GM12873 (cell line): ENCODE measurements around the gene ABR.

Experiments used
- TF ChIP-seq, protein P1 (sequence below): IDR thresholded peaks from 2 replicates; pipeline ENCODE4 v1.5.1; 2012; ENCODE audit warnings: low read depth, mild to moderate bottlenecking, moderate library complexity, low read length, control low read depth; ENCODE audit not compliant: insufficient read depth; ENCODE audit errors: missing control alignments

ABR gene

DNA sequence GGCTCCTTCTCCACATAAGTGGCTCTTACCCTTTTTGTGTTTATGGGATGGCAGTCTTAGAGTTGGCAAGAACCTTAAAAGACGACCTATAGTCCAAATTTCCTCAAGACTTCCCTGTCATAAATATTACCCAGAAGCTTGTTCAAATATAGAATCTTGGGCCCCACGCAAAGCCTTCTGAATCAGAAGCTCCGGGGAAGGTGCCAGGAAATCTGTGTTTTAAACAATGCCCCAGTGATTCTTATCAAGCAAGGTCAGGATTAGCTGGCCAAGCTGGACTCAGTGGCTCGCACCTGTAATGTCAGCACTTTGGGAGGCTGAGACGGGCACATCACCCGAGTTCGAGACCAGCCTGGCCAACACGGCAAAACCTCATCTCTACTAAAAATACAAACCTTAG lies 97.2 kb downstream of the ABR start:
- TF ChIP-seq, protein P1, sequence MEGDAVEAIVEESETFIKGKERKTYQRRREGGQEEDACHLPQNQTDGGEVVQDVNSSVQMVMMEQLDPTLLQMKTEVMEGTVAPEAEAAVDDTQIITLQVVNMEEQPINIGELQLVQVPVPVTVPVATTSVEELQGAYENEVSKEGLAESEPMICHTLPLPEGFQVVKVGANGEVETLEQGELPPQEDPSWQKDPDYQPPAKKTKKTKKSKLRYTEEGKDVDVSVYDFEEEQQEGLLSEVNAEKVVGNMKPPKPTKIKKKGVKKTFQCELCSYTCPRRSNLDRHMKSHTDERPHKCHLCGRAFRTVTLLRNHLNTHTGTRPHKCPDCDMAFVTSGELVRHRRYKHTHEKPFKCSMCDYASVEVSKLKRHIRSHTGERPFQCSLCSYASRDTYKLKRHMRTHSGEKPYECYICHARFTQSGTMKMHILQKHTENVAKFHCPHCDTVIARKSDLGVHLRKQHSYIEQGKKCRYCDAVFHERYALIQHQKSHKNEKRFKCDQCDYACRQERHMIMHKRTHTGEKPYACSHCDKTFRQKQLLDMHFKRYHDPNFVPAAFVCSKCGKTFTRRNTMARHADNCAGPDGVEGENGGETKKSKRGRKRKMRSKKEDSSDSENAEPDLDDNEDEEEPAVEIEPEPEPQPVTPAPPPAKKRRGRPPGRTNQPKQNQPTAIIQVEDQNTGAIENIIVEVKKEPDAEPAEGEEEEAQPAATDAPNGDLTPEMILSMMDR: no peak

DNA sequence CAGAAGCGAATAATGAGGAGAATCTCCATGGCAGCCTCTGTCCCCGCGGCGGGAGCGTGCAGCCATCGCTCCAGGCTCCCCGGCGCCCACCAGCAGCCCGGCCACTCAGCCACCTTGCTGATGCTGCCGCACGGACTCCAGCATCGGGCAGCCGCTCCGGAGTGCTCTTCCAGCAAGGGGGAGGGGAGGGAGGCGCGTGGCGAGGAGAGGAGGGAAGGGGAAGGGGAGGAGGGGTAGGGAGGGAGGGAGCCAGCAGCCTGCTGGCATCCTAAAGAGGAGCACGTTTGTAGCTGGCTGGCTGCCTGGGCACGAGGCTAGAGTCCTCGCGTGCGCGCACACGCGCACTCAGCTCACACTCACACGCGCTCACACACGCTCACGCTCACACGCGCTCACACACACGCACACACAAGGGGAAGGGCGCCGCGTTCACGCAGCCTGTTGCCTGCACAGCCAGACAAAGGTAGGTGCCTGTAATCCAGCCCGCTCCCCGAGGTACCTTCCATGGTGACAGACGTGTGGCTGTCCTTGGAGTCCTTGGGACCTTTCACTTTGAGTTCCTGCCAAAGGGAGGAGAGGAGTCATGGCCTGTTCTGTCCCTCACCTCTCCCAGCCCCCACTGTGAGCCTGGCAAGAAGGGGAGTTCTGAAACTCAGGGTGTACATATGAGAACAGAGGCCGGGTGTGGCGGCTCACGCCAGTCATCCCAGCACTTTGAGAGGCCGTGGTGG lies 100.8 kb downstream of the ABR start:
- TF ChIP-seq, protein P1: no peak

DNA sequence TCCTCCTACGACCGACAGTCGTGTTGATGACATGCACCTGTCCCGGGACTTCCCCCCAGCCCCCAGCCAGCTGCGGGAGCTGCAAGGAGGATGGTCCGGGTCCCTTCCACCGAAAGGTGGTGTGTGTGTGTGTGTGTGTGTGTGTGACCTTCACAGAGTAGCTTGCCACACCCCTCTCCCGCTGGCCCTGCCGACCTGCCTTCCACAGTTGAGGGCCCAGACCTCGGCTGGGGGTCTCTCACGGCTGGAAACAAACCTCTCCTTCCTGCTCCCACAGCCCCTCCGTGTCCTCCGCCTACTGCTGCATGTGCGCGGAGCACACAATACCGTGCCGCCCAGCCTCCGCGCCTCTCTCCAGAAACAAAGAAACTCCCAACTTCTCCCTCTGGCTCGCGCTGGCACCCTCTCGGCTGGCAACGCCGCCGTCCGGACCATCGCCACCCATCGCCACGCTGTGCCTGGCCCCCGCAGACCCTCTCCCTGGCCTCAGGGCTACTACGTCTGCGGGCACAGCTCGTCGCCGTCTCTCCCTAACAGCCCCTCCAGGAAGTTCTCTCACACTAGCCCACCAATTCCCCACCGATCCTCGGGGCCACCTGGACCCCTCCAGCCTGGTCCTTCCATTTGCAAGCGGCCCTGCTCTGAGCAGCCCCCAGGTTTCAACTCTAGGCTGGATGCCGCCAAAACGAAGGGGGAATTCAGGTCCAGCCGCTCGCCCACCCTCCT lies 101.6 kb downstream of the ABR start:
- TF ChIP-seq, protein P1: no peak

DNA sequence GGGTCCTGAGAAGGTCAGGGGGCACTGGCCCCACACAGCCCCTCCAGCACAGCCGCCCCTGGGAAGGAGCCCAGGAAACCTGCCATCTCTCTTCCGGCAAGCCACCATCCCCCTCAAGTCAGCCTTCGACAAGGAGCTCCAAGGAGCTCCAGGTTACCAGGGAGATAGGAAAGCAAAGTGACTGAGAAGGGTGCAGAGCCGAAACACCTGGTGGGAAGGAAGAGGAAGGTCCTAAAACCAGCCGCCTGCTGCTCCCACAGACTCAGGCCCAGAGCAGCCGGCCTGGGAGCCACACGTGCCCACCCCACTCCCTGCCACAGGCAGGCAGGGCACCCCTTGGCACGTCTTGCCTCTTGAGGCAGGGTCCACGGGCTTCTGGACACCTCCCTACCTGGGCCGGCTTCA lies 102.2 kb downstream of the ABR start:
- TF ChIP-seq, protein P1: no peak

DNA sequence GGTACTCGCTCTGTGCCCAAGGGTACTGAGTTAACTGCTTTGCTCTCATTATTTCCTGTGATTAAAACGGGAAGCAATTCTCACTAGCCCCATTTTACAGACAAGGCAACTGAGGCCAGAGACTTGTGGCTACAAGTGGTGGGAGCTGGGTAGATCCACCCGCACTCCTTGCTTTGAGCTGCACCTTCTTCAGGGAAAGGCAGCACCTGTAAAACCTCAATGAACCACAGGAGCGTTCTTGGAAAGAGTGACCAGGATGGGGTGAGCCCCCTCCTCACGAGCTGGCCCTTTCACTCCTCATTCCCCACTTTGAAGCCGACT lies 102.8 kb downstream of the ABR start:
- TF ChIP-seq, protein P1: no peak

DNA sequence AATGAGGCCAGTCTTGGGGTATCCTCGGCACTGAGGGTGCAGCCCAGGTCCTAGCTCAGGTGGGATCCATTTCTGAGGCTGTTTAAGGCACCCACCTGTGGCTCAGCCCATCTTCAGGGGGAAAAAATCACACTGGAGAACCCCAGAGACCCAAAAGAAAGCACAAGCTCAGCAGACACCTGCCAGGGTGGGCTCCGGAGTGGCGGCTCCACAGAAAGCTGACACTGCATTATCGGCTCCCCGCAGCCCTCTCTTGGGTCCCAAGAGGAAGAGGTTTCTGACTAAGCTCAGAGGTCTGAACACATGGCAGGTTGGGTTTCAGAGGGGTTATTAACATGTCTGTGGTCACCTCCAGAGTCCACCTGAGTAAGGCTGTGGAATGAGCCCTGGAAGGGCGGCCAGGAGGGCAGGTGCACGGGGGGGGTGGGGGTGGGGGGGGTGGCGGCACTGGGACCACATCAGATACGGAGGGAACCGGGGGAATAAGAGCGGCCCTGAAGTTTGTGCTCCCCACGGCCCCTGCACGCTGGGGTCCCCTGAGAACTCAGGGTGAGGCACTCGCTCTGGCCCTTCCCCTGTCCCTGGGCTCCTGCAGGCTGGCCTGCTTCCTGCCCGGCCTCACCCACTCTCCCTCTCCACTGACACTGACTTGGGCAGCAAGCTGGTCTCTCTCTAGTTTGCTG lies 103.3 kb downstream of the ABR start:
- TF ChIP-seq, protein P1: no peak

DNA sequence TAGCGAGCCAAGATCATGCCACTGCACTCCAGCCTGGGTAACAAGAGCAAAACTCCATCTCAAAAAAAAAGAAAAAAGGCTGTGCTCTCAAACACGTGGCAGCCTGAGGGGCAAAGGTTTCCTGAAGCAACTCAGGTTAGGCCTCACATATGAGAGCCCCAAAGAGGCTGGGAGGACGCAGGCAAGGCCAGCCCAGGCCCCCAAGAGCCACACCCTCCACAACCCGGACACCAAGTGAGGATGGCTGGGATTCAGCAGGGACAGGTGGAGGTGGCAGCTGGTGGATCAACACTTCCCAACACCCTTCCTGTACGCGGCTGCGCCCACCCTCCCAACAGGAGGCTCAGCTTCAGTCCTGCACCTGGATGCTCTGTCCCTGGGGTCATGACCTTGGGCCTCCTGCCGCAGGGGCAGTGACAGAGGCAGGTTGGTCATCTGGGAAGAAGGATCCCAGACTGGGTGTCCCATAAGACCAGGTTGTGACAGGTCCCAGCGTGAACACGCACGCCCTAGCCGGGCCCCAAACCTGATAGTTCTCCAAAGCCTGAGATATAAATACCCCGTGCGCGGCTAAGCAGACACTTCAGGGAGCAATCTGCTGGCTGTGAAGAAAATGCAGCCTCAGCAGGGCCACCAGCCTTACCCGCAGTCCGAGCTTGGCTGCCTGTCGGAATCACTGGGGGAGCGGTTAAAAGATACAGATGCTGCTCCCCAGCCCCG lies 104.7 kb downstream of the ABR start:
- TF ChIP-seq, protein P1: no peak
